SK-N-MC (cell line): ENCODE results near the gene SGCE.

Experiments
- DNase-seq: peaks from one replicate; pipeline ENCODE4 v3.0.0-alpha.2; 2011; ENCODE audit warnings: low read depth, low spot score
- H3K27ac ChIP-seq: fragments of 200-600 bp; sonication (generic); 2 replicates; pipeline ENCODE4 v1.5.1; 2016; ENCODE audit warnings: mixed run types
- H3K36me3 ChIP-seq: fragments of 200-600 bp; sonication (generic); 2 replicates; pipeline ENCODE4 v1.6.1; 2017; ENCODE audit warnings: antibody characterized with exemption, low read length, mixed read lengths; ENCODE audit not compliant: insufficient read depth
- H3K4me3 ChIP-seq: fragments of 200-600 bp; sonication (generic); 2 replicates; pipeline ENCODE4 v1.5.1; 2016
- H3K9ac ChIP-seq: fragments of 200-600 bp; sonication (generic); 2 replicates; pipeline ENCODE4 v1.8.0; 2017; ENCODE audit warnings: mixed run types, mixed read lengths; ENCODE audit not compliant: insufficient read length
- H3K9me3 ChIP-seq: fragments of 200-600 bp; sonication (generic); 2 replicates; pipeline ENCODE4 v1.6.1; 2017; ENCODE audit warnings: low read depth, mild to moderate bottlenecking, antibody characterized with exemption, low read length, moderate library complexity, mixed read lengths
- EZH2 ChIP-seq: fragments of 200-600 bp; sonication (generic); IDR thresholded peaks from one replicate; pipeline ENCODE4 v1.6.1; 2017; ENCODE audit warnings: antibody characterized with exemption
- FOXP2 ChIP-seq: optimal IDR thresholded peaks from 2 replicates; pipeline ENCODE3; 2011; ENCODE audit warnings: mild to moderate bottlenecking, moderate library complexity; ENCODE audit not compliant: insufficient read depth; ENCODE audit errors: extremely low read length, control extremely low read depth
- POLR2AphosphoS5 ChIP-seq: IDR thresholded peaks from 2 replicates; pipeline ENCODE4 v1.6.1; 2012; ENCODE audit warnings: mild to moderate bottlenecking, low read depth, low read length, borderline replicate concordance

Gene SGCE

DNA sequence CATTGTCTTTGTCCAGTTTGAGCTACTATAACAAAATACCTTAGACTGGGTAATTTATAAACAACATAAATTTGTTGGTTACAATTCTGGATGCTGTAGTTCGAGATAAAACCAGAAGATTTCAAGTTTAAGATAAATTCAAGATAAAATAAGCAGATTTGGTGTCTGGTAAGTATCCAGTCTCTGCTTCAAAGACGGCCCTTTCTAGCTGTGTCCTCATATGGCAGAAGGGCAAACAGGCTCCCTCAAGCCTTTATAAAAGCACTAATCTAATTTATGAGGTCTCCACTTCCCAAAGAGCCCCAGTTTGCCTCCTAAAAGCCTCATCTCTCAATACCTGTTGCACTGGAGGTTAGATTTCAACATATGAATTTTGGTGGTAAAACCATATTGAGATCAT is 31.1 kb upstream of the SGCE start:
- TF ChIP-seq POLR2AphosphoS5 (no peak), EZH2 (no peak), FOXP2 (no peak)
- no peak overlapping the region for H3K9ac ChIP-seq
- DNase-seq = no peak
- H3K9me3 ChIP-seq = no peaks in the 10 kb centered on the region
- no peaks in the 10 kb centered on the region for H3K36me3 ChIP-seq
- H3K27ac ChIP-seq = no peak overlapping the region
- H3K4me3 ChIP-seq = no peak overlapping the region

DNA sequence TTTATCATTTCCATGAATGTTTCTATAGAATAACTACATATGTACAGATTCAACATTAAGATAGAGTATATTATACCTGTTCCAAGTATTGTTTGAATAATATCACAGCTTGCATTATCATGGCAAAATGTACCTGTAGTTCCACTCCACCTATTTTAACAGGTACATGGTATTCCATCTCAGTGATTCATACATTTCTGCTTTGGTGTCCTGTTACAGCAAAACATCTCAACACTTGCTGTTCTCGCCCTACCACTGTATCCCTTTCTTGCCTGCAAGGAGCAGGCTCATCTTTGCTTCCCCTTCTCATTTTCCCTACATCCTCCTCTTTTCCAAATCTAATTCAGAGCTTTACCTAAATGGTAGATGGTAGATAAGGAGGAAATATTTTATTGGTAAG is 27.1 kb upstream of the SGCE start:
- H3K27ac ChIP-seq = no peak overlapping the region
- H3K9me3 ChIP-seq = no peaks in the 10 kb centered on the region
- no peaks in the 10 kb centered on the region for H3K36me3 ChIP-seq
- no peak overlapping the region for H3K9ac ChIP-seq
- no peak for DNase-seq
- TF ChIP-seq EZH2 = no peak
- no peak for TF ChIP-seq FOXP2
- no peak overlapping the region for H3K4me3 ChIP-seq

DNA sequence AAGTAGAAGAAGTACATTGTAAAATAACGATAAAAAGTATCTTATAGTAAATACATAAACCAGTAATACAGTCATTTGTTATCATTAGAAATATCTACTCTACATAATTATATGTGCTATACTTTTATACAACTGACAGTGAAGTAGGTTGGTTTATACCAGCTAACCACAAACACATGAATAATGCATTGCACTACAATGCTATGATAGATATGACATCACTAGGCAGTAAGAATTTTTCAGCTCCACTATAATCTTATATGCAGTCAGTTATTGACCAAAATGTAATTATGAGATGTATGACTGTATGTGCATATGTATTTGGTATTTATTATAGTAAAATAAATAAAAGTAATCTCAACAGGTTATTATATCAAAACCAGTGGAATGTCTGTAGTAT is 23.4 kb upstream of the SGCE start:
- DNase-seq = no peak
- H3K9me3 ChIP-seq = no peaks in the 10 kb centered on the region
- H3K4me3 ChIP-seq = no peak overlapping the region
- H3K36me3 ChIP-seq = no peaks in the 10 kb centered on the region
- H3K27ac ChIP-seq = no peak overlapping the region
- TF ChIP-seq POLR2AphosphoS5 (no peak), FOXP2 (no peak), EZH2 (no peak)
- H3K9ac ChIP-seq = no peak overlapping the region

DNA sequence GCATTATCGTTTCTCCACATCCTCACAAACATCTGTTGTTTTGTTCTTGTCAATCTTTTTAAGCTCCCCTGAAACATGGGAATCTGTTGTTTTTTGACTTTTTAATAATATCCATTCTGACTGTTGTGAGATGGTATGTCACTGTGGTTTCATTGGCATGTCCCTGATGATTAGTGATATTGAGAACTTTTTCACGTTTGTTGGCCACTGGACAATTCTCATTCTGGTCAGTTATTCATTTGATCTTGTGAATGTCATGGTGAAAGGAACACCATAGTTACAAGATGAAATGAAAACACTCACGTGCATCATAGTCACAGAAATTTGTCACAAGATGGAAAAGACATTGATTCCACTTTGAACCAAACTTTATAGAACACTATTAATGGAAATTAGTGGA is 20.5 kb upstream of the SGCE start:
- H3K9me3 ChIP-seq = no peaks in the 10 kb centered on the region
- no peak overlapping the region for H3K27ac ChIP-seq
- no peak overlapping the region for H3K4me3 ChIP-seq
- no peak overlapping the region for H3K9ac ChIP-seq
- TF ChIP-seq EZH2 (no peak), FOXP2 (no peak), POLR2AphosphoS5 (no peak)
- DNase-seq = no peak
- no peaks in the 10 kb centered on the region for H3K36me3 ChIP-seq

DNA sequence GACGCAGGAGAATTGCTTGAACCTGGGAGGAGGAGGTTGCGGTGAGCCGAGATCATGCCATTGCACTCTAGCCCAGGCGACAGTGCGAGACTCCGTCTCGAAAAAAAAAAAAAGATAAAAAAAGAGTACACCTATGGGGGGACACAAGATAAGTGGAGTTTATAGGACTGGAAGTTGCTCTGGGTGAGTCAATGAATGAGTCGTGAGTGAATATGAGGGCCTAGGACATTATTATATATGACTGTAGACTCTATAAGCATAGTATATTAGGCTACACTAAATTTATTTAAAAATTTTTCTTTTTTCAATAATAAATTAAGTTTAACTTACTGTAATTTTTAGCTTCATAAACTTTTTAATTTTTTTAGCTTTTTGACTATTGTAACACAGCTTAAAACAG is 19.4 kb upstream of the SGCE start:
- Histone ChIP-seq H3K9me3 (no peaks in the 10 kb centered on the region), H3K4me3 (no peak overlapping the region), H3K36me3 (no peaks in the 10 kb centered on the region), H3K9ac (no peak overlapping the region), H3K27ac (no peak overlapping the region)
- DNase-seq = no peak
- TF ChIP-seq EZH2 (no peak), POLR2AphosphoS5 (no peak), FOXP2 (no peak)

DNA sequence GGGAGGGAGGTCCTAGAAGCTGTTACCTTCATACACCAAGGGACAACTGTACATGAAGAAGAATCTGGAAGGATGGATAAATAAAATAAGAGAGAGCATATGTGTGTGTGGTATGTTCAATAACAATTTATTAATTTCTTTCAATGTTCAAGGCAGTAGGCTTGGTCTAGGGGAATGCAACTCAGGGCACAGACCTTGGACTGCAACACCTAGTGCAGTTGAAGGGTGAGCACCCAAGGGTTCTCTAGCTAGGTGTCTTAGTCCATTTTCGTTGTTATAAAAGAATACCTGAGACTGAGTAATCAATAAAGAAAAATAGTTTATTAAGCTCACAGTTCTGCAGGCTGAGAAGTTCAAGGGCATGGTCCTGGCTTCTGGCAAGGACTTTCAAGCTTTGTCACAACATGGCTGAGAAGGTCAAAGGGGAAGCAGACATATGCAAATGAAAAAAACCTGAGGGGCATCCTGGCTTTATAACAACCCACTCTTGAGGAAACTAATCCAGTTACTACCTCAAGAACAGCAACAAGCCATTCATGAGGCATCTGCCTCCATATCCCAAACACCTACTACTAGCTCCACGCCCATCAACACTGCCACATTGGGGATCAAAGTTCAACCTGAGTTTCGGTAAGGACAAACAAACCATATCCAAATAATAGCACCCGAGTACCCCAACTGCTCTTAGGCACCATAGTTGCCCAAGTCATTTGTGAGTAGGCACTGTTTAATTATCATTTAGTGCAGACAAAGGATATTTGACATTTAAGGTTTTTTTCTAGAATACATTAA is 15.7 kb upstream of the SGCE start:
- no peak overlapping the region for H3K9ac ChIP-seq
- no peak for DNase-seq

DNA sequence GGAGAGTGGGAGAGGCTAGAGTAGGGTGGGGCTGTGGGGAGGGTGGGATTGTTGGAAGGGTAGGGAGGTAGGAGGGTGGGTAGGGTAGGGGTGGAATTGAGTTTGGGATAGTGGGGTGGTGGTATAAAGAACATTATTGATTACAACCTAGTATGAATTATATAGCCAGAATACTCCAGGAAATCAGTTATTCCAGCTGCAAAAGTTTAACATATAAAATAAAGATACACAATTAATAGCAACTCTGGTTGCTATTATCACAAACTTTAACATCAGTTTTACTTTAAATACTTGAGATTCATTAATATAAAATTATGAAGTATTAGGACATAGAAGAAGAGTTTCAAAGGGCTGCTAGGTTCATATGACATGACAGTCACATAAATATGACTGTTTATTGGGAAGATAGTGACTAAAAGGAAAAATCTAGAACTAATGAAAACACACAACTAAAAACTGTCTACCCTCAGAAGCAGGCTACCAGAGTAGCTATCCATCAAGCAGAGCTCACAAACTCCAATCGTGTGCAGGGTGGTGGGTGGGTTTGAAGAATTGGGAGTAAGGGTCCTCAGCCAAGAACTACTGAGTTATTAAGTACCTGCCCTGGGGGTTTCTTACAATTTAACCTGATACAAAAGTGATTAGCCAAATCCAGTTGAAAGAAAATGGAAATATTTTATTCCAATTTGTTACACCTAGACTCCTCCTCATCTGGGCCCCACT is 14.0 kb upstream of the SGCE start:
- peaks cover 1% of the 10 kb centered on the region; the same call in 1 of the 2 replicates for H3K36me3 ChIP-seq
- no peak for TF ChIP-seq POLR2AphosphoS5
- no peak for TF ChIP-seq FOXP2
- no peak for TF ChIP-seq EZH2
- no peak overlapping the region for H3K9ac ChIP-seq
- H3K4me3 ChIP-seq = no peak overlapping the region
- no peaks in the 10 kb centered on the region for H3K9me3 ChIP-seq
- no peak overlapping the region for H3K27ac ChIP-seq
- no peak for DNase-seq

More for the DNA sequence above, 15.7 kb upstream of the SGCE start:
- TF ChIP-seq FOXP2 (no peak), POLR2AphosphoS5 (no peak), EZH2 (no peak)
- Histone ChIP-seq H3K36me3 (no peaks in the 10 kb centered on the region), H3K9me3 (no peaks in the 10 kb centered on the region), H3K4me3 (no peak overlapping the region), H3K27ac (no peak overlapping the region)

DNA sequence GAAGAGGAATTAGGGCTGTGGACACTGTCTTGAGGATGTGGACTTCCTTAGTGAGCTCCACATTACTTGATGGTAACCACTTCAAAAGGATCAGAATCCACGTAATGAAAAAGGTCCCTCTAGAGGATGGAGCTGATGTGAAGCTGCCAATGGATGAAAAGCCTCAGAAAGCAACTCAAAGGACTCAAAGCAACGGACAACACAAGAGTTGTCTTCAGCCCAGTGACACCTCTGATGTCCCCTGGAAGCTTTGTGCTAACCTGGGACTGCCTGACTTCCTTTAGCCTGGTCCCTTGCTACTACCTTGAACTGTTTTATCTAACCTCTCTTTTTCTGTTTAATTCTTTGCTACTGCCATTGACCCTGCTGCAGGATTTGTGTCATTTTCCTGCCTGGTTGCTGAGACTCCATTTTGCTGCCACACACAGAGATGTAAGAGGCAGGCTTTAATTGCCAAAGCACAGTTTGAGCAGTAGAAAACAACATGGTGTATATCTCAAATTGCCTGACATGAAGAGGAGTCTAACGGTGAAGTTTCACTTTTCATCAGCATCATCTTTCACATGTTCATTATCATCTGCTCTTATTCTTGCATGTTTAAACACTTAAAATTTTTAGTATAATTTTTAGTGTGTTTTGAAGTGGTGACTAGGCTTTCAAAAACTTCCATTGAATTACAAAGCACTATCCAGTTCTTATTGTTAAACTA is 11.1 kb upstream of the SGCE start:
- DNase-seq = no peak
- Histone ChIP-seq H3K27ac (no peak overlapping the region), H3K4me3 (no peak overlapping the region), H3K36me3 (peaks cover 20% of the 10 kb centered on the region), H3K9me3 (no peaks in the 10 kb centered on the region), H3K9ac (no peak overlapping the region)
- no peak for TF ChIP-seq FOXP2
- TF ChIP-seq EZH2 = no peak
- no peak for TF ChIP-seq POLR2AphosphoS5

DNA sequence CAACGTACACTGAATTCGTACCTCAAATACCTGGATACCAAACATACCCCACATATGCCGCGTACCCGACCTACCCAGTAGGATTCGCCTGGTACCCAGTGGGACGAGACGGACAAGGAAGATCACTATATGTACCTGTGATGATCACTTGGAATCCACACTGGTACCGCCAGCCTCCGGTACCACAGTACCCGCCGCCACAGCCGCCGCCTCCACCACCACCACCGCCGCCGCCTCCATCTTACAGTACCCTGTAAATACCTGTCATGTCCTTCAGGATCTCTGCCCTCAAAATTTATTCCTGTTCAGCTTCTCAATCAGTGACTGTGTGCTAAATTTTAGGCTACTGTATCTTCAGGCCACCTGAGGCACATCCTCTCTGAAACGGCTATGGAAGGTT is 9.5 kb upstream of the SGCE start:
- H3K27ac ChIP-seq = no peak overlapping the region
- H3K9me3 ChIP-seq = no peaks in the 10 kb centered on the region
- peaks cover 20% of the 10 kb centered on the region for H3K36me3 ChIP-seq
- no peak overlapping the region for H3K4me3 ChIP-seq
- no peak overlapping the region for H3K9ac ChIP-seq
- DNase-seq = no peak
- TF ChIP-seq POLR2AphosphoS5 = no peak
